ENCODE measurements around the gene FBXL4.
A peak's percentile ranks its signal among the peaks of the same experiment; 100 is the strongest.

FBXL4 gene

DNA sequence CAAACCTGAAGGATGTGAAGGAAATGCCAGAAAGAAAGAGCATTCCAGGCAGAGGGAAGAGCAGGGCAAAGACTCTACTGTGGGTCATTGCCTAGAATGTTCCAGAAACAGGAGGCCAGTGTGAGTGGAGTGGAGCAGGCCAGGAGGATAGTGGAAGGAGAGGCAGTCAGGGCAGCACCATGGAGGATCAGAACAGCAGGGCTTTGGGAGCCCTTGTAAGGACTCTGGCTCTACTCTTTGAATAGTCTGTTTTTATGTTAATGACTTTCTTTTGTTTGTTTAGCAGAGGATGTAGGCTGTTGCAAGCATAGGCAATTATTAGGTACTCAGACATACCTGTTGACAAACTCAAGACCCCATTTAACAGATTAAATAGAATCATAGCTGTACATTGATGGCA lies 23.6 kb upstream of the FBXL4 start:
- Histone ChIP-seq H2AFZ (ENCODE audit: low read depth, low read length) (no peak overlapping the region), H3K4me3 (ENCODE audit: low read length) (no peak overlapping the region), H3K27me3 (ENCODE audit: insufficient read depth, low read length) (no peaks in the 10 kb centered on the region), H3K4me1 (ENCODE audit: insufficient read depth, low read length) (peaks cover 2% of the 10 kb centered on the region), H3K36me3 (ENCODE audit: insufficient read depth, low read length) (no peaks in the 10 kb centered on the region), H3K9me3 (ENCODE audit: low read length) (no peaks in the 10 kb centered on the region)

DNA sequence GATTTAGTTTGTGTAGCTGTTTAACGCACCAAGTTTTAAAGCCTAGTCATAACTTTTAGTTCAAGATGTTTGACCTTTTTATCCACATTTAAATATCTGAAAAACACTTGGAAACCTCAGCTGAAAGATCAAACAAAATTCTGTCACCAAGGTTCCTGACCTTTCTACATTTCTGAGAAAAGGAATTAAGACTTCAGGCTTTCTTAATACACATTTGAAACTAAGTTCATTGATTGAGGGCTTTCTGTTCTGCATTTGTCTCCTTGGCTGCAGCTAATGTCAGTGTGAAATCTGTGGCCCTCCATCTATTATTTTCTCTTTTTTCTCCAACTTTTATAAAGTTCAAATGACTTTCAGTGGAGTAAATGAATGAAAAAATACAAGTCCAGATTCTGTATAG lies 22.7 kb upstream of the FBXL4 start:
- Histone ChIP-seq H3K4me1 (ENCODE audit: insufficient read depth, low read length) (peaks cover 2% of the 10 kb centered on the region), H3K36me3 (ENCODE audit: insufficient read depth, low read length) (no peaks in the 10 kb centered on the region), H3K9me3 (ENCODE audit: low read length) (no peaks in the 10 kb centered on the region), H3K4me3 (ENCODE audit: low read length) (no peak overlapping the region), H2AFZ (ENCODE audit: low read depth, low read length) (no peak overlapping the region), H3K27me3 (ENCODE audit: insufficient read depth, low read length) (no peaks in the 10 kb centered on the region)

DNA sequence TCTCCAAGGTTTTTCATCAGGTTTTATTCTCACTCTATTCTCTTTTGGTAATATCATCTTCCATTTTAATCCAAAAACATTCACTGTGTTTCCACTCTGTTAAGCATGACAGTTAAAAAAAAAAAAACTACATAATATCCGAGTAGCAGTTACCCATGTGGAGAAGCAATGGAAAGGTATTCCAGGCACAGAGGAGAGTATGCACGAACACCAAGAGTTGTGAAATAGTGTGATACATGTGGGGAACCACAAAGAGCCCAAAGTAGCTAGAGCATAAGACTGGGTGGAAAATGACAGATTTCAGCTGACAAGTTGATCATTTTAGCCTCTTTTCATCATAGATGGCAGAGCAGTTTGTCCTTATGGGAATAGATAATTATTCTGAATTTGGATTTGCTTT lies 19.9 kb upstream of the FBXL4 start:
- H3K4me1 ChIP-seq (ENCODE audit: insufficient read depth, low read length) = peaks cover 2% of the 10 kb centered on the region
- no peak overlapping the region for H3K4me3 ChIP-seq (ENCODE audit: low read length)
- no peaks in the 10 kb centered on the region for H3K36me3 ChIP-seq (ENCODE audit: insufficient read depth, low read length)
- H3K27me3 ChIP-seq (ENCODE audit: insufficient read depth, low read length) = no peaks in the 10 kb centered on the region
- no peak overlapping the region for H2AFZ ChIP-seq (ENCODE audit: low read depth, low read length)
- H3K9me3 ChIP-seq (ENCODE audit: low read length) = no peaks in the 10 kb centered on the region

DNA sequence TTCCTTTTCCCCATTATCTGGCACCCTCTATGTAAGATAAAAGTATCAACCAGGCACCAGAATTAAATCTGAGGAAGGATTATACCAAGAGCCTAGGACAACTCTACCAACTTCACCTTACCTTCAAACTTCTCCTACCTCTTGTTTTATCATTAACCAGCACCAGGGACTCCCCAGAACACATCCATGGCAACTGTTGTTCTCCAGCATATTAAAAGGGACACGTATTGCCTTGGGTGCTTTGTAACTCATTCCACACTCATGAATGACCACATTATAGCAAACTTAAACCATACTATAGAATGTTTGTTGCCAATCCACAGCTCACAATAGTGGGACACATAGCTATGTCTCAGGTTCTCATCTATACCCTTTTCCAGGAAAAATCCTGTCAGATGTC lies 11.9 kb upstream of the FBXL4 start:
- Histone ChIP-seq H3K9me3 (ENCODE audit: low read length) (no peaks in the 10 kb centered on the region), H2AFZ (ENCODE audit: low read depth, low read length) (no peak overlapping the region)

DNA sequence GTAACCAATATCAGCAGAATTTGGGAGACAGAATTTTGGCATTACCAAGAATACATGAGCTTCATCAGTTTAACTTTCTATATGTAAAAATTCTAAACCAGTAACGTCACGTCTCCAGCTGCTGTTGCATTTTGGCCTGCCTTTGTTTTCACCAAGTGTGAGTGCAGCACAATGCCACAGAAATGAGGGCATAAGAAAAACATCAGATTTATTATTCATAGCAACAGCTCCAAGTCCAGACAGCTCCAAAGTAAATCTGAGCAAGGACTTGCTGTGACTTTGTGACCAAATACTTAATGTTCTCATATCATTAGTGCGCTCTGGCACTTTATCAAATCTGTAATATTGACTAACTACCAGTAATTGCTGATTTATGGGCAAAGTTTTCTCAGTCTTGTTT lies 11.0 kb upstream of the FBXL4 start:
- no peaks in the 10 kb centered on the region for H3K4me1 ChIP-seq (ENCODE audit: insufficient read depth, low read length)
- peaks cover 2% of the 10 kb centered on the region for H3K27me3 ChIP-seq (ENCODE audit: insufficient read depth, low read length)
- H3K9me3 ChIP-seq (ENCODE audit: low read length) = no peaks in the 10 kb centered on the region
- no peak overlapping the region for H3K4me3 ChIP-seq (ENCODE audit: low read length)
- H3K36me3 ChIP-seq (ENCODE audit: insufficient read depth, low read length) = no peaks in the 10 kb centered on the region
- H2AFZ ChIP-seq (ENCODE audit: low read depth, low read length) = no peak overlapping the region

More for the DNA sequence above, 11.9 kb upstream of the FBXL4 start:
- peaks cover 2% of the 10 kb centered on the region for H3K27me3 ChIP-seq (ENCODE audit: insufficient read depth, low read length)
- H3K36me3 ChIP-seq (ENCODE audit: insufficient read depth, low read length) = no peaks in the 10 kb centered on the region
- no peaks in the 10 kb centered on the region for H3K4me1 ChIP-seq (ENCODE audit: insufficient read depth, low read length)
- no peak overlapping the region for H3K4me3 ChIP-seq (ENCODE audit: low read length)

DNA sequence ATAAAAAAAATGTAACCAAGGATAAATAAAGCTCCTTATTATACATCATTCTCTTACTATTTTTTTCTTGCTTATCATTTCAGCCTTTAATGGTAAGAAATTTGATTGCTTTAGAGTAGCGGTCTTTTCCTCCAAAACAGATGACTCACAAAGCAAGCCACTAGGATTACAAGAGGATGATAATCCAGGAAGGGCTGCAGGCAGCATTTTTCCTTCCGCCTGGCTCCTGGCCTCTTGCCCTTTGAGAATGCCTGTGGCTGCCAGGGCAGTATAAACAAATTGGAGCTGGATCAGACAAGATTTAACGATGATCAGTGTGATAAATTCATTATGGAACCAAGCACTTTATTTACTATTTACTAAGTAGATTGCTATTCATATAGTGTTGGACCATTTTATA lies 9.7 kb upstream of the FBXL4 start:
- Histone ChIP-seq H3K9me3 (ENCODE audit: low read length) (no peaks in the 10 kb centered on the region), H3K4me1 (ENCODE audit: insufficient read depth, low read length) (no peaks in the 10 kb centered on the region), H3K4me3 (ENCODE audit: low read length) (no peak overlapping the region), H3K27me3 (ENCODE audit: insufficient read depth, low read length) (peaks cover 2% of the 10 kb centered on the region), H2AFZ (ENCODE audit: low read depth, low read length) (no peak overlapping the region), H3K36me3 (ENCODE audit: insufficient read depth, low read length) (no peaks in the 10 kb centered on the region)

DNA sequence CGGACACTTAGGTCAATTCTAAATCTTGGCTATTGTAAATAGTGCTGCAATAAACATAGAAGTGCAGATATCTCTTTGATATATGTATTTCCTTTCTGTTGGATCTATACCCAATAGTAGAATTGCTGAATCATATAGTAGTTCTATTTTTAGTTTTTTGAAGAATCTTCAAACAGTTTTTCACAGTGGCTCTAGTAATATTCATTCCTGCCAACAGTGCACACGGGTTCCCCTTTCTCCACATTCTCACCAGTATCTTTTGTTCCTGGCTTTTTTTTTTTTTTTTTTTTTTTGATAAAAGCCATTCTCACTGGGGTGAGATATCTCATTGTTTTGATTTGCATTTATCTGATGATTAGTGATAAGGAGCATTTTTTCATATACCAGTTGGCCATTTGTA lies 1.8 kb upstream of the FBXL4 start:
- no peak overlapping the region for H2AFZ ChIP-seq (ENCODE audit: low read depth, low read length)

DNA sequence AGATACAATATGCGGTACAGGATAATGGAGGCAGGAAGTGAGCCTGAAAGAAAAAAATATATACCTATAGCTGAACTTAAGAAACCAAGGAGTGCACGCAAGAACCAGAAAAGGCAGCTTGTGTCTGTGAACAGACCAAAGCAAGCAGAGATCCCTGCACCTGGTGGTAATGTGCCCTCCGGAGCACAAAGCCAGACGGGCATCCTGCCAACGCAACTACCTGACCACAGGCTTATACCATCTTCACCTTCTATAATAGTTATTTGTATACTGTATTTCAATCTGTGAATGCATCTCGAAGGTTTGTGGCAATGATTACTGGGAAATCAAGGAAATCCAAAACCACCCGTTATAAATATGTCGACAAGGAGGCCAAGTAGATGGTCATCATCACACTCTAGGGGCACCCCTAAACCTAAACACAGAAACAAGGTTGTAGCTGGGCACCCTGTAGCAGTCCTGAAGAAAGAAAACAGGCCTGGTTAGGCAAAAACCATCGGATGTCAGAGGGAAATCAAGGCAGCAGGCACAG lies 801 bp downstream of the FBXL4 start:
- peaks cover 18% of the 10 kb centered on the region for H3K4me1 ChIP-seq (ENCODE audit: insufficient read depth, low read length)
- H3K4me3 ChIP-seq (ENCODE audit: low read length) = peak overlapping the region; percentile 78
- H3K27me3 ChIP-seq (ENCODE audit: insufficient read depth, low read length) = no peaks in the 10 kb centered on the region
- no peaks in the 10 kb centered on the region for H3K36me3 ChIP-seq (ENCODE audit: insufficient read depth, low read length)
- peak overlapping the region; percentile 77 for H2AFZ ChIP-seq (ENCODE audit: low read depth, low read length)
- peaks cover 2% of the 10 kb centered on the region for H3K9me3 ChIP-seq (ENCODE audit: low read length)

More for the DNA sequence above, 1.8 kb upstream of the FBXL4 start:
- H3K9me3 ChIP-seq (ENCODE audit: low read length) = no peaks in the 10 kb centered on the region
- H3K4me1 ChIP-seq (ENCODE audit: insufficient read depth, low read length) = peaks cover 18% of the 10 kb centered on the region
- H3K4me3 ChIP-seq (ENCODE audit: low read length) = no peak overlapping the region
- H3K27me3 ChIP-seq (ENCODE audit: insufficient read depth, low read length) = no peaks in the 10 kb centered on the region
- H3K36me3 ChIP-seq (ENCODE audit: insufficient read depth, low read length) = no peaks in the 10 kb centered on the region

DNA sequence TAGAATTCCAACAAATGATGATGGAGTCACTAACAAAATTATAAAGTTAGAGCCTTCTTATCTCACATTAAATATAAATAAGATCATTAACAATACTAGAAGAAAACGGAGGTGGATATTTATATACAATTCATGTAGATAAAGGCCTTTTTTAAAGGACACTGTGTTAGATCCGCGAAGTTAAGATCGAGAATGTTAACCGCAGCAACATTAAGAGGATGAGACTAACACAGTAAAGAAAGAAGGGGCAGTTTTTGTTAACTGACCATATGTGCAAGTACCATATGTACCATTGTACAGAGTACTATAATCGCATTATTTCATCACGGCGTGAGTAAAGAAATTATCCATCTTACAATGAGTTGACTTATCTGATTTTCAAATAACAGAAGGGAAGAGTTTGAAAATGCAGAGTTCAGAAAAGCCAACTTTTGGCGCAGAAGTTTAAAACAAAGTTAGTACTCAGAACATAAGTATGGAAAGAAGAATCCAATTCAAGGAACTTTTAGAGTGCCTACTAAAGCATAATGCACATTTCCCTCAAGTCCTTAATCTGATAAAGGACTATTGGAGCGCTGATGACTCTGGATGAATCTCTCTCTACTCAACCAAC lies 1.4 kb downstream of the FBXL4 start:
- Histone ChIP-seq H2AFZ (ENCODE audit: low read depth, low read length) (no peak overlapping the region), H3K4me3 (ENCODE audit: low read length) (peak overlapping the region; percentile 78), H3K9me3 (ENCODE audit: low read length) (peaks cover 2% of the 10 kb centered on the region), H3K4me1 (ENCODE audit: insufficient read depth, low read length) (peaks cover 18% of the 10 kb centered on the region), H3K27me3 (ENCODE audit: insufficient read depth, low read length) (no peaks in the 10 kb centered on the region), H3K36me3 (ENCODE audit: insufficient read depth, low read length) (no peaks in the 10 kb centered on the region)

DNA sequence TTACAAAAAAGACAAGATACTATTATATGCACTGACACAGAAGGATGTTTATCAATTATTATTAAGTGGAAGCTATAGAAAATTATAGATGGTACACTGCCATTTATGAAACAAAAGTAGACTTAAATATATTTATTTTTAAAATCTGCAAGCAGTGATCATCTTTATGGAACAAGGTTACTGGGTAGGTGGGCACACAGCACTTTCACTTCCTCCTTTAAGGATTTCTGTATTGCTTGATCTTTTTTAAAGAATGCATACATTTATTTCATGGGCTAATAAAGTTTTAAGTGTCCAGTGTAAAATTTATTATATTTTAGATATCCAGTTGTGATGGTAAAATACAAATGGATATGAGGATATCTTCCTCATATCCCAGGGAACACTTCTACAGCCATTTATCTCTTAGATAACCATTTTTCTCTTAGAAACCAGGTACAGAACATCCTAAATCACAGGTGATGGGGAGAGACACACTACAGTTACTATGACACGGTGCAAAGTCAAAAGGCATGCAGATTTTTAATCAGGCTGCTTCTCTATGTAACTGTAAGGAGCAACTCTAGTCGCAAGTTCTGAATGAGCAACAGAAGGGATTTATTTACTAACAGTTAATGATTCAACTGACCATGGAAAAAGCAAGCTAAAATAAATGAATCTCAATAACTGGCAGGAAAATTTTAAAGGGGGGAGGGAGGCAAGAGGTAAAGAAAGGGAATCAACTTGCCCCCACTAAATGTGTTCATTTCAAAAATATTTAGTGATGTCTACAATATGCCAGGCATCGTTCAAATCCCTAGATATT lies 2.2 kb downstream of the FBXL4 start:
- Histone ChIP-seq H3K4me1 (ENCODE audit: insufficient read depth, low read length) (peaks cover 18% of the 10 kb centered on the region), H2AFZ (ENCODE audit: low read depth, low read length) (no peak overlapping the region), H3K4me3 (ENCODE audit: low read length) (no peak overlapping the region), H3K27me3 (ENCODE audit: insufficient read depth, low read length) (no peaks in the 10 kb centered on the region), H3K9me3 (ENCODE audit: low read length) (peaks cover 2% of the 10 kb centered on the region), H3K36me3 (ENCODE audit: insufficient read depth, low read length) (no peaks in the 10 kb centered on the region)

DNA sequence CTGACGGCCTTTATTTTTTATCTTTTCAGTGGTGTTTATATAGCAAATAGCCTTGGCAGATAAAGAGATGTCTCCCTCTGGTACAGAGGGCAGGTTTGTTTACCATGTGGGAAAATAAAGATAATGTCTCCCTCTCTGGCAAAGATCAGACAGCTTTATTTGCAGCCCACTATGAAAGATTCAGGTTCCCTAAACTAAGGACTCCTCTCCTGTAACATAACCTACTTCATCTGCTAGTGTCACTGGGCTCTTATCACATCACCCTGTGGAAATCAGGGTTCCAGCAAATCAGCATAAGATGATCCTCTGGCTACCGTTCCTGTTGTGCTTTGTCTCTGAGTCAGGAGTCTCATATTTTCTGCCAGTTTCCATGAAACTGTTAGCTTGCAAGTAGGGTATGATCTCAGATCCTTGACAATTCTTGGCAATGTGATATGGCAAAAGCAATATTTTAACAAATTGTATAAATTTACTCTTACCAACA lies 3.1 kb downstream of the FBXL4 start:
- peaks cover 3% of the 10 kb centered on the region for H3K9me3 ChIP-seq (ENCODE audit: low read length)
- no peaks in the 10 kb centered on the region for H3K36me3 ChIP-seq (ENCODE audit: insufficient read depth, low read length)
- peaks cover 18% of the 10 kb centered on the region for H3K4me1 ChIP-seq (ENCODE audit: insufficient read depth, low read length)
- no peaks in the 10 kb centered on the region for H3K27me3 ChIP-seq (ENCODE audit: insufficient read depth, low read length)
- H2AFZ ChIP-seq (ENCODE audit: low read depth, low read length) = no peak overlapping the region
- no peak overlapping the region for H3K4me3 ChIP-seq (ENCODE audit: low read length)

DNA sequence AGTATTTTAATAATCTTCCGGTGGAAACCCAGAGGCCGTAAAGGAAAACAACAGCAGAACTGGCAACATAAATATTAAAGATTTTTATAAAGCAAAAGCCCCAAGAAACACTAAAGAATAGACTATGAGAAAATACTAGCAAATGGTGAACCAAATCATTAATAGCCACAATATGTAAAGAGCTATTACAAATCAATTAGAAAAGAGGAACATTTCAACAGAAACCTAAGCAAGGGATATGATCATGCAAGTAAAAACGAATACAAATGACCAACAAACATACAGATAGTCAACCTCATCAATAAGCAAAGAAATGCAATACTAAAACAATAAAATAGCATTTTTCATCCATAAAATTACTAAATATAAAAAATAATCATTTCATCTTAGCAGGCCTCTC lies 3.6 kb downstream of the FBXL4 start:
- Histone ChIP-seq H3K27me3 (ENCODE audit: insufficient read depth, low read length) (no peaks in the 10 kb centered on the region), H3K4me1 (ENCODE audit: insufficient read depth, low read length) (peaks cover 18% of the 10 kb centered on the region), H2AFZ (ENCODE audit: low read depth, low read length) (no peak overlapping the region), H3K36me3 (ENCODE audit: insufficient read depth, low read length) (no peaks in the 10 kb centered on the region), H3K9me3 (ENCODE audit: low read length) (peaks cover 8% of the 10 kb centered on the region), H3K4me3 (ENCODE audit: low read length) (no peak overlapping the region)

DNA sequence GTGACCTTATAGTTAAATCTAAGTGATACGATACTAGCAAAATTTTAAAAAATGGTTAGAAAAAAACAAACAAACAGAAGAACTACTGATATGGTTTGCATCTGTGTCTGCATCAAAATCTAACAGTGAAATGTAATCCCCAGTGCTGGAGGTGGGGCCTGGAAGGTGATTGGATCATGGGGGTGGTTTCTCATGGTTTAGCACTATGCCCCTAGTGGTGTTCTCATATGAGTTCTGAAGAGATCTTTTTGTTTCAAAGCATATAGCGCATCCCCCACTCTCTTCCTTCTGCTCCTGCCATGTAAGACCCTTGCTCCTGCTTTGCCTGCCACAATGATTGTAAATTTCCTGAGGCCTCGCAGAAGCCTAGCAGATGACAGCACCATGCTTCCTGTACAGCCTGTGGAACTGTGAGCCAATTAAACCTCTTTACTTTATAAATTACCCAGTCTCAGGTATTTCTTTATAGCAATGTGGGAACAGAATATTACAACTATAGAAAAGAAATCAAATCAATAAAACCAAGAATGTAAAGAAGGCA lies 5.4 kb downstream of the FBXL4 start:
- H3K4me3 ChIP-seq (ENCODE audit: low read length) = no peak overlapping the region
- H2AFZ ChIP-seq (ENCODE audit: low read depth, low read length) = no peak overlapping the region
- peaks cover 10% of the 10 kb centered on the region for H3K9me3 ChIP-seq (ENCODE audit: low read length)
- H3K36me3 ChIP-seq (ENCODE audit: insufficient read depth, low read length) = no peaks in the 10 kb centered on the region
- no peaks in the 10 kb centered on the region for H3K27me3 ChIP-seq (ENCODE audit: insufficient read depth, low read length)
- peaks cover 18% of the 10 kb centered on the region for H3K4me1 ChIP-seq (ENCODE audit: insufficient read depth, low read length)

All from neuron (in vitro differentiated cells).